Natural killer cell treated with Interleukin-12 subunit alpha and Interleukin-12 subunit beta and Interleukin-15 and Interleukin-18, amount 100 ng/mL, for 72 hours (primary cell): Measurements from ENCODE around the gene MTHFSD. TPM values are rescaled to one million over a fixed set of nuclear protein-coding genes. Genes with fewer than 3 reads are reported as not detected.

Experiments
- ATAC-seq, 2 donors: fragments of 150-1000 bp; cut with Tn5 transposase in 1 of 2; sonication (Bioruptor Pico), chemical (Tn5 transposase) in 1 of 2; 2 replicates each; pipeline ENCODE4 v1.10.0; 2021
- DNase-seq: peaks from one replicate; pipeline ENCODE4 v3.0.0; 2022; ENCODE audit warnings: low spot score
- H3K27ac Mint-ChIP-seq, 2 donors: 1 replicate in 1 of 2; 2 replicates in 1 of 2; pipeline ENCODE4 v1.8.0; 2022; ENCODE audit warnings: mixed read lengths in 2 of 2, mild to moderate bottlenecking in 1 of 2, moderate library complexity in 1 of 2
- H3K27me3 Mint-ChIP-seq, 2 donors: 1 replicate in 1 of 2; 2 replicates in 1 of 2; pipeline ENCODE4 v1.8.0; 2022; ENCODE audit warnings: mixed read lengths in 2 of 2
- H3K36me3 Mint-ChIP-seq: one replicate; pipeline ENCODE4 v1.8.0; 2022; ENCODE audit warnings: mixed read lengths
- H3K4me1 Mint-ChIP-seq, 2 donors: 1 replicate in 1 of 2; 2 replicates in 1 of 2; pipeline ENCODE4 v1.8.0; 2022; ENCODE audit warnings: low read depth in 2 of 2, mixed read lengths in 2 of 2, mild to moderate bottlenecking in 1 of 2
- H3K4me3 Mint-ChIP-seq: one replicate; pipeline ENCODE4 v1.8.0; 2022; ENCODE audit warnings: mixed read lengths
- H3K9me3 Mint-ChIP-seq: 2 replicates; pipeline ENCODE4 v1.8.0; 2022; ENCODE audit warnings: mixed read lengths
- total RNA-seq, 2 donors: library from RNA; stranded (reverse); gene quantifications; one replicate each; pipeline ENCODE4 v1.2.3, GENCODE V29; 2022

The MTHFSD gene
- total RNA-seq, 2 donors from 2014 or later, result 24.3 to 32.8 TPM

- no peak overlapping the region for H3K4me3 Mint-ChIP-seq
- DNase-seq, result no peak
- ATAC-seq, result no peak
- H3K27me3 Mint-ChIP-seq, result peaks cover 51 to 56% of the 10 kb centered on the region in 2 donors
- H3K36me3 Mint-ChIP-seq, result no peaks in the 10 kb centered on the region
- H3K4me1 Mint-ChIP-seq, result peaks cover 0 to 4% of the 10 kb centered on the region in 2 donors
- H3K27ac Mint-ChIP-seq, result no peak overlapping the region
- H3K9me3 Mint-ChIP-seq, result no peaks in the 10 kb centered on the region
These were observed 22.4 kb upstream of the MTHFSD start for GRCh38 chr16:86577314-86577971.

- Mint-ChIP-seq H3K4me1 (peaks cover 0 to 4% of the 10 kb centered on the region in 2 donors), H3K27me3 (peaks cover 47 to 52% of the 10 kb centered on the region in 2 donors), H3K9me3 (no peaks in the 10 kb centered on the region), H3K27ac (no peak overlapping the region), H3K36me3 (no peaks in the 10 kb centered on the region), H3K4me3 (peak overlapping the region; percentile 73)
- ATAC-seq (no peak), DNase-seq (no peak)
These were observed 21.7 kb upstream of the MTHFSD start for GRCh38 chr16:86576591-86577313.

GRCh38 chr16:86575754-86576557, 20.9 kb upstream of the MTHFSD start:
- H3K27me3 Mint-ChIP-seq, result peaks cover 45 to 48% of the 10 kb centered on the region in 2 donors
- DNase-seq, result no peak
- no peaks in the 10 kb centered on the region for H3K36me3 Mint-ChIP-seq
- peaks cover 0 to 4% of the 10 kb centered on the region in 2 donors for H3K4me1 Mint-ChIP-seq
- ATAC-seq, result peak; percentile 65 to 75
- H3K4me3 Mint-ChIP-seq, result peak overlapping the region; percentile 73
- no peaks in the 10 kb centered on the region for H3K9me3 Mint-ChIP-seq
- H3K27ac Mint-ChIP-seq, result no peak overlapping the region

DNA sequence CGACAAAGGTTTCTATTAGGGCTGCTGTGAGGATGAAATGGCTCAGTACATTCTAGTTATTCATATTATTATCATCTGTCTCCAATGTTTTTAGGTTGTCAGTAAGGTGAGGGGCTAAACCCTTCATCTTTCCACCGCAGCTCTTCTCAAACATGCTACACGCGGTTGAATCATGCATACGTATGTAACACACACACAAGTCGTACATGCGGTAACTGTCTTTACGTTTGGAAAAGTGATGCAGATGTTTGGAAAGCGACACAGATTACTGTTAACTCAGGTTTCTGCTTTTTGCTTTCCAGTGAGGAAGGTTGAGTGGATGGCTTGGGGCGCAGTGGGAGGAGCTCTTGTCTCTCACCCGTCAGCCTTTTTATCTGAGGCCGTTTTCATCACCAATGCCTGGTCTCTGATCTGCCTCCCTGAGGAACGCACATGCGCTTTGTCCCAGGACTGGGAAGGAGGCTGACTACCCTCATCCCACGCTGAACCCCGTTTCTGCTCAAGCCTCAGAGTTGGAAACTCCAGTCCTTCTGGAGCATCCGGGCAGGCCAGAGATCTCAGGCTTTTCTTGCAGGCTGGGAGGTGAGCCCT, 20.2 kb upstream of the MTHFSD start:
- Mint-ChIP-seq H3K27ac (no peak overlapping the region), H3K27me3 (peaks cover 46 to 48% of the 10 kb centered on the region in 2 donors), H3K4me3 (no peak overlapping the region), H3K36me3 (no peaks in the 10 kb centered on the region), H3K4me1 (peaks cover 0 to 4% of the 10 kb centered on the region in 2 donors), H3K9me3 (no peaks in the 10 kb centered on the region)
- no peak for ATAC-seq
- DNase-seq, result no peak

- H3K36me3 Mint-ChIP-seq, result no peaks in the 10 kb centered on the region
- ATAC-seq, result no peak
- peaks cover 43 to 52% of the 10 kb centered on the region in 2 donors for H3K27me3 Mint-ChIP-seq
- no peak overlapping the region for H3K4me3 Mint-ChIP-seq
- peak; percentile 29 for DNase-seq
- H3K9me3 Mint-ChIP-seq, result no peaks in the 10 kb centered on the region
- H3K4me1 Mint-ChIP-seq, result peaks cover 0 to 4% of the 10 kb centered on the region in 2 donors
- H3K27ac Mint-ChIP-seq, result no peak overlapping the region
These were observed 19.6 kb upstream of the MTHFSD start for GRCh38 chr16:86574646-86575045.

DNA sequence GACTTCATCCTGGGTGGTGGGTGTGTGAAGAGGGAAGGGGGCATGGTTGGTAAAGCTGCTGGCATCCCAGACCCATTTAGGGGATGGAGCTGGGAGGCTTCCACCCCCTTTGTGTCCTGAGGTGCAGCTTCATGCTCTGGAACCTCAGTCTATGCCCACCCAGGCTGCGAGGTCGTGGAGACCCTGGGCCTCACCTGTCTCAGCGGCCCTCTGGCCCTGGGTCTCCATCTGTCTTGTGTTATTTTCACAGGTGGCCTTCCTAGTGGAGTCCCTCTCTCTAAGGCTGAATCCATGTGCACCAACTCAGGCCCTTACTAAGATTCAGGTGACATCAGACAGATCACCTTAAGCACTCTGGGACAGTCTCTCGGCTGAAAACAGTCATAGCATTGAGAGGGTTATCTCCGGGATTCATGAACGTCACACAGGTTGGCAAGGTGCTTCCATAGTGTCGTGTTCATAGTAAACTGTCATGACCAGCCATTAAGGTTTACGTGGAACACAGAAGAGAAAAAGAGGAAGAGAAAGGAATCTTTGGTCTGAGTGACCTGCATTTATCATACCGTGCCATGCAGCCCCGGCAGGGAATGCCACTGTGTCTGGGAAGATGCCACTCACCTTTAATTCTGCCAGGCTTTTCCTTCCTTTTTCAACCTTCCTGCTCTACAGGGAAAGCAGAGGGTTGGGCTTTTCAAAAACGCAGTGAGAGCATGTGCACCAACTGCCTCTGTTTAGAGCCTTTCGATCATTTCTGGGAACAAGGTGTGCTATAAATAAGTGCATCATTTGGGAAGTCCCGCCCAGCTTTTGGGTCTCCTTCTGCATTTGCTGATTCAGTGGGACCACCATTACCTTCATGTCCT, 18.8 kb upstream of the MTHFSD start:
- no peaks in the 10 kb centered on the region for H3K36me3 Mint-ChIP-seq
- H3K27ac Mint-ChIP-seq, result no peak overlapping the region
- peaks cover 44 to 58% of the 10 kb centered on the region in 2 donors for H3K27me3 Mint-ChIP-seq
- no peaks in the 10 kb centered on the region for H3K9me3 Mint-ChIP-seq
- no peak for ATAC-seq
- H3K4me3 Mint-ChIP-seq, result no peak overlapping the region
- H3K4me1 Mint-ChIP-seq, result peaks cover 0 to 4% of the 10 kb centered on the region in 2 donors
- peak; percentile 25 for DNase-seq

GRCh38 chr16:86573215-86573614, 18.2 kb upstream of the MTHFSD start:
- no peak overlapping the region for H3K27ac Mint-ChIP-seq
- H3K27me3 Mint-ChIP-seq, result peaks cover 43 to 56% of the 10 kb centered on the region in 2 donors
- H3K4me1 Mint-ChIP-seq, result peaks cover 0 to 4% of the 10 kb centered on the region in 2 donors
- no peaks in the 10 kb centered on the region for H3K36me3 Mint-ChIP-seq
- ATAC-seq (no peak), DNase-seq (peak; percentile 22)
- H3K9me3 Mint-ChIP-seq, result no peaks in the 10 kb centered on the region
- H3K4me3 Mint-ChIP-seq, result no peak overlapping the region

DNA sequence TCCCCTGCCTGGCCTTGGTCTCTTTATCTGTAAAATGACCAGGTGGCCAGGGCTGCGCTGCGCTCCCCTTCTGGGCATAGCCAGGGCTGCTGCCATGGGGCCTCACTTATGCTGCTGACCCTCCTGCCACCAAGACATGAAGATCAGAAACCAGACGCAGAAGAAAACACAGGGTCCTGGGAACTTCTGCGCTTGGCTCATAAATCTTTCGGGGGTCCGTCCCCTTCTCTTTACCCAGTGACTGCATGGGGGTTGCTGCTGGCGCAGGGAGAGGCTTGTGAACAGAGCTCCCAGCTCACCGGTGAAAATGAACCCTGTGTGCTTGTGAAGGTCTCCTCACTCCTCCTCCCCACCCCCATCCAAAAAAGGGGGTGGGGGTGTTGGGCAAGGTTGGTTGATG, 17.6 kb upstream of the MTHFSD start:
- ATAC-seq, result no peak

GRCh38 chr16:86572041-86572521, 17.0 kb upstream of the MTHFSD start:
- no peaks in the 10 kb centered on the region for H3K9me3 Mint-ChIP-seq
- no peak overlapping the region for H3K27ac Mint-ChIP-seq
- no peaks in the 10 kb centered on the region for H3K36me3 Mint-ChIP-seq
- DNase-seq, result peak; percentile 12
- no peak overlapping the region for H3K4me3 Mint-ChIP-seq
- H3K27me3 Mint-ChIP-seq, result peaks cover 34 to 46% of the 10 kb centered on the region in 2 donors
- no peak for ATAC-seq
- peaks cover 0 to 4% of the 10 kb centered on the region in 2 donors for H3K4me1 Mint-ChIP-seq

More for the DNA sequence above, 17.6 kb upstream of the MTHFSD start:
- Mint-ChIP-seq H3K9me3 (no peaks in the 10 kb centered on the region), H3K27me3 (peaks cover 39 to 50% of the 10 kb centered on the region in 2 donors), H3K4me1 (peaks cover 0 to 4% of the 10 kb centered on the region in 2 donors), H3K27ac (no peak overlapping the region), H3K36me3 (no peaks in the 10 kb centered on the region), H3K4me3 (no peak overlapping the region)
- peak; percentile 2 for DNase-seq

DNA sequence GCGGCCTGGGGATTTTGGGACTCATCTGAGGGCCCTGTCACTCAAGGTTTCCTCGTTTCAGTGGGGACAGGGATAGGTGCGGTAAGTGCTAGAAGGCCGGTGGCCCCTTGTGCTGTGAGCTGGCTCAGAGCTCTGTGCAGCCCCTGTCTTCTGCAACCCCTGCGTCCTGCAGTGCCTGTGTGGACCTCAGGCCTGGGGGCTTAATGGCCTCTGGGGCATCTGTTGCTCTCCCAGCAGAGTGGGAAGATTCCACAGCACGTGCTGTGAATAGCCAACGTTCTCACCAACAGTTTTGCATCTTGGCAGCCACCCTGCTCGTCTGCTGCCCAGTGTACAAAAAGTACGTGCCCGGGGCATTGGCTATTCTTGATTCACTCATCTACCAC, 16.5 kb upstream of the MTHFSD start:
- ATAC-seq (no peak), DNase-seq (peak; percentile 44)
- Mint-ChIP-seq H3K27me3 (peaks cover 31 to 42% of the 10 kb centered on the region in 2 donors), H3K9me3 (no peaks in the 10 kb centered on the region), H3K27ac (no peak overlapping the region), H3K4me3 (no peak overlapping the region), H3K36me3 (no peaks in the 10 kb centered on the region), H3K4me1 (peaks cover 0 to 4% of the 10 kb centered on the region in 2 donors)

GRCh38 chr16:86570558-86571529, 15.8 kb upstream of the MTHFSD start:
- Mint-ChIP-seq H3K36me3 (no peaks in the 10 kb centered on the region), H3K27me3 (peaks cover 27 to 42% of the 10 kb centered on the region in 2 donors)

More at GRCh38 chr16:86570558-86571529, 15.8 kb upstream of the MTHFSD start:
- ATAC-seq (no peak), DNase-seq (peak; percentile 8)
- H3K27ac Mint-ChIP-seq, result no peak overlapping the region
- no peaks in the 10 kb centered on the region for H3K9me3 Mint-ChIP-seq
- no peak overlapping the region for H3K4me3 Mint-ChIP-seq
- no peaks in the 10 kb centered on the region for H3K4me1 Mint-ChIP-seq
